22Rv1 (cell line): ENCODE results near the gene TFF3.

Source experiments
- H3K27ac ChIP-seq: fragments of 450-650 bp; 2 replicates; pipeline ENCODE4 v1.5.1; 2017
- CTCF ChIP-seq: fragments of 450-650 bp; IDR thresholded peaks from 2 replicates; pipeline ENCODE4 v1.5.1; 2017; ENCODE audit warnings: mild to moderate bottlenecking
- ZFX ChIP-seq: fragments of 450-650 bp; IDR thresholded peaks from 2 replicates; pipeline ENCODE4 v1.6.1; 2017; ENCODE audit warnings: antibody characterized with exemption, borderline replicate concordance

Gene TFF3

GRCh38 chr21:42311816-42312625, 3.2 kb downstream of the TFF3 start:
- TF ChIP-seq CTCF (no peak), ZFX (no peak)
- H3K27ac ChIP-seq, result no peak overlapping the region

- H3K27ac ChIP-seq, result no peak overlapping the region
- TF ChIP-seq ZFX (no peak), CTCF (no peak)
These were observed 4.0 kb downstream of the TFF3 start for GRCh38 chr21:42311160-42311559.

- TF ChIP-seq CTCF (no peak), ZFX (no peak)
- no peak overlapping the region for H3K27ac ChIP-seq
These were observed 4.7 kb downstream of the TFF3 start for GRCh38 chr21:42310411-42311001.

GRCh38 chr21:42309753-42310213, 5.4 kb downstream of the TFF3 start:
- H3K27ac ChIP-seq, result no peak overlapping the region
- TF ChIP-seq ZFX, result no peak
- peak; percentile 72 for TF ChIP-seq CTCF

- TF ChIP-seq CTCF, result no peak
- TF ChIP-seq ZFX, result no peak
- no peak overlapping the region for H3K27ac ChIP-seq
These were observed 6.1 kb downstream of the TFF3 start for GRCh38 chr21:42308914-42309752.

GRCh38 chr21:42308161-42308913, 6.9 kb downstream of the TFF3 start:
- no peak for TF ChIP-seq CTCF
- TF ChIP-seq ZFX, result no peak
- no peak overlapping the region for H3K27ac ChIP-seq
